ENCODE measurements around the gene EPB41. TPM values are rescaled to one million over a fixed set of nuclear protein-coding genes. Genes with fewer than 3 reads are reported as not detected.
A peak's percentile ranks its signal among the peaks of the same experiment; 100 is the strongest.

EPB41 gene
- total and polyA plus RNA-seq, 2 of the 8 experiments (the other 6 are each of a cell fraction or from before 2014, with no cell fraction given) = 36.7 to 109 TPM

DNA sequence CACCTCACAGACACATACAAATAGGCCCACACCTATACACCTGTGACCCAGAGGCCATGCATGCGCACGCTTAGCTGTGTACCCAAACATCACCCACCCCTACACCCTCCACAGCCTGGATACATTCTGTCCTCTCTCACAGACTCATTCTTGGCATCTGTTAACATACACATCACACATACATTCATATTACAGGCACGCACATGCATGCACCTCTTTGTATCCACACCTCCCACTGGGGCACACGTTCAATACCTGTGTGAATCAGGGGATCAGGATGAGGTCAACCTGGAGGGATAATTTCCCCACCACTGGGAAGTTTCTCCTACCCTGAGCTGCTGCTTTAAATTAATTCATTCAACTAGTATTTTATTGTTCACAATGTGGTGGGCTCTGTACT, 35.6 kb upstream of the EPB41 start:
- Histone ChIP-seq H3K9ac (replicated peaks in 1 of 4; ENCODE audit: extremely low read depth in 1 of 4, low read depth in 3 of 4, low read length in 3 of 4) (no peak overlapping the region), H2BK12ac (ENCODE audit: low read depth, low read length) (no peak overlapping the region), H3K14ac (ENCODE audit: insufficient read length) (no peak overlapping the region), H4K5ac (ENCODE audit: insufficient read length, low read depth, low read length) (no peak overlapping the region), H3K4ac (replicated peaks; ENCODE audit: insufficient read length, low read depth, low read length) (no peak overlapping the region), H3K79me2 (ENCODE audit: control insufficient read depth in 1 of 2, insufficient read depth in 2 of 2, low read length in 2 of 2) (no peaks in the 10 kb centered on the region), H2BK20ac (ENCODE audit: low read length) (no peak overlapping the region), H2BK15ac (ENCODE audit: low read length) (peak overlapping the region; percentile 6; the same call in 1 of the 2 replicates), H3K4me3 (ENCODE audit: extremely low read depth in 1 of 4, insufficient read depth in 2 of 4, low read depth in 3 of 4, low read length in 4 of 4) (no peak overlapping the region), H2AFZ (ENCODE audit: low read length) (no peak overlapping the region), H3K56ac (replicated peaks; ENCODE audit: insufficient read length, low read depth, low read length) (no peak overlapping the region), H3K4me1 (replicated peaks in 1 of 4; ENCODE audit: control insufficient read depth in 3 of 4, insufficient read depth in 4 of 4, low read length in 3 of 4) (peaks cover 5 to 8% (median 7%) of the 10 kb centered on the region in 4 experiments; a peak in 6 of 7 replicates), H3K23me2 (ENCODE audit: low read depth, low read length) (no peaks in the 10 kb centered on the region), H3K27ac (ENCODE audit: low read depth, low read length) (no peak overlapping the region), H3K27me3 (replicated peaks in 1 of 4; ENCODE audit: control insufficient read depth in 3 of 4, extremely low read depth in 1 of 4, insufficient read depth in 3 of 4, low read length in 3 of 4) (no peaks in the 10 kb centered on the region), H4K91ac (replicated peaks; ENCODE audit: insufficient read length, low read length) (peak overlapping the region; percentile 65), H3K4me2 (ENCODE audit: insufficient read depth in 1 of 2, low read depth in 2 of 2, low read length in 2 of 2) (no peak overlapping the region), H3K79me1 (ENCODE audit: low read depth, low read length) (no peaks in the 10 kb centered on the region), H2AK5ac (ENCODE audit: low read depth, low read length) (peak overlapping the region; percentile 32; the same call in 1 of the 2 replicates), H4K8ac (ENCODE audit: extremely low read depth, insufficient read depth, low read length) (no peak overlapping the region), H3K9me3 (ENCODE audit: insufficient read depth in 2 of 2, low read depth in 1 of 2, low read length in 1 of 2) (no peaks in the 10 kb centered on the region), H2BK120ac (replicated peaks; ENCODE audit: low read depth, low read length) (peak overlapping the region; percentile 54), H2BK5ac (ENCODE audit: low read depth, low read length) (no peak overlapping the region), H3K18ac (ENCODE audit: extremely low read depth, low read length) (no peak overlapping the region), H4K20me1 (replicated peaks in 1 of 2; ENCODE audit: control insufficient read depth in 1 of 2, insufficient read depth in 2 of 2, low read length in 2 of 2) (no peaks in the 10 kb centered on the region), H3K23ac (ENCODE audit: insufficient read length) (no peak overlapping the region), H3K36me3 (ENCODE audit: control insufficient read depth in 2 of 4, insufficient read depth in 4 of 4, low read length in 3 of 4) (no peaks in the 10 kb centered on the region)
- POLR2A ChIA-PET (ENCODE audit: partially characterized antibody) = interaction anchor here (1.2 to 3.0 kb wide), 2 partner anchors 297 to 370 kb away, joined by 4 to 8 read pairs; no protein-coding TSS in a partner anchor
- CTCF ChIA-PET (ENCODE audit: partially characterized antibody) = interaction anchor here (1.0 to 10.9 kb wide), 10 partner anchors 9 to 153 kb away, joined by 3 to 207 read pairs (median 42); no protein-coding TSS in a partner anchor
- 89% methylated on average over 4 of the region's 4 CpGs; no CpG with 5 or more reads in 1 of the 2 experiments for WGBS, 2 experiments (ENCODE audit: extremely low coverage in 1 of 2, insufficient coverage in 1 of 2, insufficient read length in 1 of 2, insufficient replicate concordance in 2 of 2, low coverage in 1 of 2, low lambda C conversion rate in 2 of 2, missing lambda C conversion rate in 1 of 2)
- DNase-seq (ENCODE audit: low read depth in 1 of 2, low spot score in 2 of 2) (no peak), FAIRE-seq (no peak)
- TF ChIP-seq RBBP5 (IDR thresholded peaks at IDR 0.05; ENCODE audit: borderline replicate concordance, low read depth, low read length) (no peak), BRCA1 (IDR thresholded peaks at IDR 0.05; ENCODE audit: low read depth, low read length) (no peak), CREB1 (IDR thresholded peaks at IDR 0.05) (no peak), CHD1 (IDR thresholded peaks at IDR 0.05; ENCODE audit: low read depth, low read length) (no peak), EP300 (IDR thresholded peaks at IDR 0.05; ENCODE audit: borderline replicate concordance in 1 of 2, low read depth in 2 of 2, low read length in 2 of 2) (no peak), BCL11A (IDR thresholded peaks at IDR 0.05; ENCODE audit: low read depth in 2 of 2, low read length in 2 of 2) (no peak), GABPA (IDR thresholded peaks at IDR 0.05; ENCODE audit: borderline replicate concordance, insufficient read depth, low read length) (no peak), SIN3A (conservative IDR thresholded peaks at IDR 0.05 in 1 of 2, IDR thresholded peaks at IDR 0.05 in 1 of 2; ENCODE audit: low read depth in 1 of 2, low read length in 2 of 2) (no peak), YY1 (IDR thresholded peaks at IDR 0.05; ENCODE audit: low read depth, low read length) (no peak), TCF12 (IDR thresholded peaks at IDR 0.05; ENCODE audit: low read depth, low read length) (no peak)
- TF ChIP-seq, protein P1, sequence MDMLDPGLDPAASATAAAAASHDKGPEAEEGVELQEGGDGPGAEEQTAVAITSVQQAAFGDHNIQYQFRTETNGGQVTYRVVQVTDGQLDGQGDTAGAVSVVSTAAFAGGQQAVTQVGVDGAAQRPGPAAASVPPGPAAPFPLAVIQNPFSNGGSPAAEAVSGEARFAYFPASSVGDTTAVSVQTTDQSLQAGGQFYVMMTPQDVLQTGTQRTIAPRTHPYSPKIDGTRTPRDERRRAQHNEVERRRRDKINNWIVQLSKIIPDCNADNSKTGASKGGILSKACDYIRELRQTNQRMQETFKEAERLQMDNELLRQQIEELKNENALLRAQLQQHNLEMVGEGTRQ (IDR thresholded peaks at IDR 0.05; ENCODE audit: low read length) = no peak
- TF ChIP-seq, protein P2, sequence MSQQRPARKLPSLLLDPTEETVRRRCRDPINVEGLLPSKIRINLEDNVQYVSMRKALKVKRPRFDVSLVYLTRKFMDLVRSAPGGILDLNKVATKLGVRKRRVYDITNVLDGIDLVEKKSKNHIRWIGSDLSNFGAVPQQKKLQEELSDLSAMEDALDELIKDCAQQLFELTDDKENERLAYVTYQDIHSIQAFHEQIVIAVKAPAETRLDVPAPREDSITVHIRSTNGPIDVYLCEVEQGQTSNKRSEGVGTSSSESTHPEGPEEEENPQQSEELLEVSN (IDR thresholded peaks at IDR 0.05) = no peak
